ENCODE measurements around the gene PLCE1.

DNA sequence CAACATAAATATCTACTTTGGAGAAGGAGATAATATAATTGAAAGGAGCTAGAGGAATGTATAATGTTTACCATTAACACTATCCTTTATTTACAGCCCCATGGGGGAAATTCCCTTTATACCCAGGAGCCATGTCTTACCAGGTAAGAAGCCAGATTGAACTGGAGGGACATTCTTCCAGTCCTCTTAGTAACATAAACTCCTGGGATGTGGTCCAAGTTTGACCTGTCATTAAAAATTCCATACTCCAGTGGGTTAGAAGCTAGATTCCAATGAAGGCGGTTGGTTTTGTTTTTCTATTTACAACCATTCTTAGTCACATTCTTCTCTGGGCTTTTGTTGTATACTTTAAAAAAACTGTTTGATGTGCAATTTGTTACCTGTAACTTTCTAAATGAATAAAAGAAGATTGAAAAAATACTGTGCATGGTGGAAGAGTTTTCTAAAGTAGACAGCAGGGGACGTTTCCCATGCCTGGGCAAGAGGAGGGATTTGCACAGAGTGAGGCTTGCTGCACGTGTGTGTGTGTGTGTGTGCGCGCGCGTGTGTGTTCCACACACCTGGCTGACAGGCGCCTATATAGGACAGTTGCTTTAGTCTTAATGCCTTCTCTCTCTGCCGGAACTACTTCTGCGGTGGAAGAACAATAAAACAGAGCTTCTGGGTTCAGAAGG is 2.0 kb downstream of the PLCE1 start:
- TF ChIP-seq, protein P1, sequence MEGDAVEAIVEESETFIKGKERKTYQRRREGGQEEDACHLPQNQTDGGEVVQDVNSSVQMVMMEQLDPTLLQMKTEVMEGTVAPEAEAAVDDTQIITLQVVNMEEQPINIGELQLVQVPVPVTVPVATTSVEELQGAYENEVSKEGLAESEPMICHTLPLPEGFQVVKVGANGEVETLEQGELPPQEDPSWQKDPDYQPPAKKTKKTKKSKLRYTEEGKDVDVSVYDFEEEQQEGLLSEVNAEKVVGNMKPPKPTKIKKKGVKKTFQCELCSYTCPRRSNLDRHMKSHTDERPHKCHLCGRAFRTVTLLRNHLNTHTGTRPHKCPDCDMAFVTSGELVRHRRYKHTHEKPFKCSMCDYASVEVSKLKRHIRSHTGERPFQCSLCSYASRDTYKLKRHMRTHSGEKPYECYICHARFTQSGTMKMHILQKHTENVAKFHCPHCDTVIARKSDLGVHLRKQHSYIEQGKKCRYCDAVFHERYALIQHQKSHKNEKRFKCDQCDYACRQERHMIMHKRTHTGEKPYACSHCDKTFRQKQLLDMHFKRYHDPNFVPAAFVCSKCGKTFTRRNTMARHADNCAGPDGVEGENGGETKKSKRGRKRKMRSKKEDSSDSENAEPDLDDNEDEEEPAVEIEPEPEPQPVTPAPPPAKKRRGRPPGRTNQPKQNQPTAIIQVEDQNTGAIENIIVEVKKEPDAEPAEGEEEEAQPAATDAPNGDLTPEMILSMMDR (conservative IDR thresholded peaks at IDR 0.05; ENCODE audit: low read length) = no peak
- no peak for TF ChIP-seq EZH2phosphoT487 (IDR thresholded peaks at IDR 0.05; ENCODE audit: borderline replicate concordance)
